ENCODE measurements around the gene OTULINL.

OTULINL gene

GRCh38 chr5:14577079-14577725 is 4.4 kb upstream of the OTULINL start:
- no peak for DNase-seq

- DNase-seq = no peak
Measured at GRCh38 chr5:14577971-14578370, 3.6 kb upstream of the OTULINL start.

DNA sequence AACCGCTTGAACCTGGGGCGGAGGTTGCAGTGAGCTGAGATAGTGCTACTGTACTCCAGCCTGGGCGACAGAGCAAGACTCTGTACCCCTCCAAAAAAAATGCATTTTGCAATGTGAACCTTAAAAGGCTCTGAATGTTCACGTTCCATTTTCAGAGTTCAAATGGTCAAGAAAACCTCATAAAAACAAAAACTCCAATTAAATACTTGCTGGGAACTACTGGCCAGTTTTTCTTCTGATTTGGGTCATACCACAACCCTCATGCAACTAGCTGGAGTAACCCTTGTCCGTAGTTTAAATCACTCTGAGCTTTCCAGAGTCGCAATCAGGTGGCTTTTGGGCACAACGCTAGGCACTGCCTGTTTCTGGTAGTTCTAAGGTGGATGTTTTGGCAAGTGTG is 2.3 kb upstream of the OTULINL start:
- no peak for DNase-seq

GRCh38 chr5:14579731-14580397 is 1.7 kb upstream of the OTULINL start:
- no peak for DNase-seq

DNA sequence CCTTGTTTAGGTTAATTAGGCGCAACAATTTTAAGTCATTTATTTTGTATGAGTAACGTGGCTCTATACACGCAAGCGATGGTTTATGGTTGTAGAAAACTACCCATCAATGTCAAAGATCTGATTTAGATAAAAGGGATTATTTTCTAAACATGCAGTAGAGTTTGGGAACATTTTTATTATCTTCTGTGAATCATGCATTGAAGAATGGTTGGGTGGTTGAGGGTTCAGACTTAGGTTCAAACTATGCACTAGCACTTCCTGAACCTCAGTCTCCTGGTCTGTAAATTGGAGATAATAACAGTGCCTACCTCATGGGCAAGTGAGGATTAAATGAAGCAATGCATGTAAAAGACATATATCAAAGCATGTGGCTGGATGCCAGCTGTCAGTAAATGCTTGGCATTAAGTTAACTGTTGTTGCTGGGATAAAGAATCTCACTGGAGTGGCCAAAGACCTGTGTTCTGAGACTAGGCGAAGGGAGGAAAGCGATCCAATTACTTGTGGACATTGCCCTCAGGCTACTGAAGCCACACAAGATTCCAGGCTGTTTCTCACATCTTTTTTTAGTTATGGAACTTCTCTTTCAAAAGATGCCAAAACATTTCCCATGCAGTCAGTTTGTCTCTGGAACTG is 1.1 kb upstream of the OTULINL start:
- no peak for DNase-seq

DNA sequence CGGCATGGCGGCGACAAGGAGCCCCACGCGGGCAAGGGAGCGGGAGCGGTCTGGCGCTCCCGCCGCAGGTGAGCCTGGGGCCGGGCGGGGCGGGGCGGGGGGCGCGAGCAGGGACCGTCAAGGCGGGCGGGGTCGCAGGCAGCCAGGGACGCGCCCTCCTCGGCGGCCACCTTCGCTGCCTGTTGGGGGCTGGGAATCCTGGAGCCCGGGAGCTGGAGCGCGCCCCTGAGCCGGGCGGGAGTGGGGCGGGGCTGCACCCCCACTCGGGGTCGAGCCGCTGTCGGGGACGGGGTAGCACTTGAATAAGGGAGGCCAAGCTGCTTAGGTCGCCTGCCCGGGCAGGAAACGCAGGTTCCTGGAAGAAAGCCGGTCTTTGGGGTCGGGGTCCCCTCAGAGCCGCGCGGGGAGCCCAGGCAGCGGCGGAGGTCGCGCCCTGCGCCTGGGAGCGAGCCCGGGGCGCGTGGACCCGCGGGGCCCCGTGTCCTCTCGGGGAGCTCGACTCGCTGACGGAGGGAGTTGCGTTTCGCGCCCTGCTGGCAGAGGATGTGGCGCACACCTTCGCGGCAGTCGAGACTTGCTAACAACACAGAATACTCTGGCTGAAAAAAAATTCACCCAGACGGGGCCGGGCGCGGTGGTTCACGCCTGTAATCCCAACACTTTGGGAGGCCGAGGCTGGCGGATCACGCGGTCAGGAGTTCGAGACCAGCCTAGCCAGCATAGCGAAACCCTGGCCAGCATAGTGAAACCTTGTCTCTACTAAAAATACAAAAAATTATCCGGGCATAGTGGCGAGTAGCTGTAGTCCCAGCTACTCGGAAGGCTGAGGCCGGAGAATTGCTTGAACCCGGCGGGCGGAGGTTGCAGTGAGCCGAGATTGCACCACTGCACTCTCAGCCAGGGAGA is 552 bp downstream of the OTULINL start:
- no peak for DNase-seq

- no peak for DNase-seq
Measured at GRCh38 chr5:14582797-14583137, 1.2 kb downstream of the OTULINL start.

- no peak for DNase-seq
Measured at GRCh38 chr5:14584848-14585247, 3.3 kb downstream of the OTULINL start.

DNA sequence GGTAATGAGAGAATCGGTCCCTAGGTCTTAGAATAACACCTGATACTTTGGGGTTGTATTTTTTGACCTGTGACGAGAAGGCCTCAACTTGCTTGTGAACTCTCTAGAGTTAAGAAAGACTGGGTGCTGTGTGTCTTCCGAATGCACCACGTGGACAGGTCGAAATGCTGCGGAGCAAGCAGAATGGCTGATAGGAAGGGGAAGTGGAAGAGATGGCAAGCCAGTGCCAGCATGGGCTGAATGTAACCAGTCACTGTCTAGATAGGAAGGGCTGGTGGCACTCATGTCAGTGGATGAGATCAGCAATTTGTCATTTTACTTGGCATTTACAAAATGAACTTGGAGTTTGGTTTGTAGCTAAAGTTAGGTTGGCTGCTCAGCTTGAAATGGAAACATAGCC is 5.6 kb downstream of the OTULINL start:
- DNase-seq = no peak

GRCh38 chr5:14588145-14588544 is 6.6 kb downstream of the OTULINL start:
- no peak for DNase-seq

GRCh38 chr5:14588758-14589543 is 7.4 kb downstream of the OTULINL start:
- no peak for DNase-seq

DNA sequence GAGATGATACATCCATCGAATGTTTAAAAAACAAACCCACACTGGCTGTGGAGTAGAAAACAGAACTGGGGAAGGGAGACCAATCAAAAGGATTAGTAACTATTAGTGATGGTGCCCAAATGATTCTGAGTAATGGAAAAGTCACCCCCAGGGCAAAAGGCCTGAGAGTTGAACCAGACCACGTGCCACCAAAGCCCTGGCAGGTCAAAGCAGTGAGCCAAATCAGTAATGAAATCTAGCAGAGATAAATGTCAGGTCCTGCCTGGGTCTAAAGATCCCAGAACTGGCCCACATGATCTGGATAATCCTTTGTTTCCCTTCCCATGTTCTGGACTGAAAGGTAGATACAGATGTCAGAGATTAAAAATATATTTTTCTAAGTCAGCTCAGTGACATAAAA is 9.4 kb downstream of the OTULINL start:
- no peak for DNase-seq

DNA sequence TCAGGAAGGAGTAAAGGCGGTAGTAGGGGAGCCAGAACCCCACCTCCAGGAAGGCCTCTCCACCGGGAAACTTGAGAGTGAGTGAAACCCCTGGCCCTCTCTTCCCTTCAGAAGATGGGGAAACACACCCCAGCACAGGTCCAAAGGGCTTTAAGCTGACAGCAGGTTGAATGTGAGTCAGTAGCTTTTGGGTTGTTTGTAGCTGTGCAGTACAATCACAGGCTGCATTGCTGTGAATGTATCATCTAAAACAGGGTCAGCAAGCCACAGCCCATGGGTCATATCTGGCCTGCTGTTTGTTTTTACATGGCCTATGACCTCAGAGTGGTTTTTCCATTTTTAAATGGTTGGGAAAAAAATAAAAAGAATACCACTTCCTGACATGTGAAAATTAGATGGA is 10.0 kb downstream of the OTULINL start:
- no peak for DNase-seq

DNA sequence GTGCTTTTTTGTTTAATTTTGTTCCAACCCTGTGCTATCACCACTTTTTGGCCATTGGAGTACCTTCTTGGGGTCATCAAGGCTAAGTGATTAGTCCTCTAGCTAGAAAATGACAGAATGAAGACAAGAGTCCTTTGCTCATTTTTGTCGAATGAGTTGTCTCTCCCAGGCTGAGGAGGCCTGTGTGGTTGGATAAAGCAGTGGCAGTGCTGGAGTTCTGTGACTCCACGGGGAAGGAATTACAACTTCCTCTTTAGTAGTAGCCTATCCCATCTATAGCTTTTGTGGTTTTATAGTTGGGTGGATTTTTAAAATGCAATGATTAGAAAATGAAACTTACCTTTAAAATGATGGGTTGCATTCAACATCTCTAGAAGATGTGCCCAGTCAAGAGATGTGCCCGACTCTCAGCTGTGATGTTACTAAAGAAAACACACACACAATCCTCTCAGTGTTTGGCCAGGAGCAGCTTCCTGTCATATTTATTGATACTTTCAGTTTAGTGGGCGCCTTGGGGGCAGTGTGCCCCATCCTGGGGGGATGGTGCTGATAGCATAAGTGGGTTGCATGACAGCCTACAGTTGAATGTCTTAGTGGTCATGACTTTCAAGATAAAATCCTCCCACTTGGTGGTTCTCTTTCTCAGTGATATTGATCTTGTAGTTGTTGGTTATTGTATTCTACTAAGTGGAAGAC is 11.9 kb downstream of the OTULINL start:
- DNase-seq = no peak

DNA sequence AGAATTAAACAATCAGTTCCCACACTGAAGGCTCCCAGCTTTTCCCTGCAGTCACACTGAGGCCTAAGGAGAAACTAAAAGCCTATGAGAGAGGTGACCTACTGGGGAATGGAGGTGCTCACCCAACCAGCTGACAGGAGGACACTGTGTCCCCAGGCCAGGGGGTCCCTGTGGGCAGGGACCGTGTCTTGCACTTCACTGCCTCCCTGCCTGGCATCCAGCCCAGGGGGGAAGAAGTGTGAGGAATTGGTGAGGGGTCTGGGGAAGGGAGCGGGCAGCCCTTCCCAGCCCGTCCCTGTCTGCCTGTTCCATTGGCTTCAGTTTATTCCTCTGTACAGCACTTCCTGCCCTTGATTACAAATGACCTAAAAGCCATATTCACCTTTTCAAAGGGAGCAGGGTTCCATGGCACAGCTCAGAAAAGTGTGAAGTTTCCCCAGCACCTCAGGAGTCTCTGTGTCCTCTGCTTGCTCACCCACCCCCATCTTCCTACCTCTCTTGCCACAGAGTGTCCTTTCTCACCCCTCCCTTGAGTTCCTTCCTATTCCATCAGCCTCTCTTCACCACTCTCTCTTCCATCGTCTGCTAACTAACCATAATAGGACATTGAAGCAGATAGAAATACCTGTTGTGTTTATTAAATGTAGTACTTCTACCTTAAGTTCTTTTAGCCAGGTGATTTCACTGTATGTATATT is 12.9 kb downstream of the OTULINL start:
- no peak for DNase-seq

DNA sequence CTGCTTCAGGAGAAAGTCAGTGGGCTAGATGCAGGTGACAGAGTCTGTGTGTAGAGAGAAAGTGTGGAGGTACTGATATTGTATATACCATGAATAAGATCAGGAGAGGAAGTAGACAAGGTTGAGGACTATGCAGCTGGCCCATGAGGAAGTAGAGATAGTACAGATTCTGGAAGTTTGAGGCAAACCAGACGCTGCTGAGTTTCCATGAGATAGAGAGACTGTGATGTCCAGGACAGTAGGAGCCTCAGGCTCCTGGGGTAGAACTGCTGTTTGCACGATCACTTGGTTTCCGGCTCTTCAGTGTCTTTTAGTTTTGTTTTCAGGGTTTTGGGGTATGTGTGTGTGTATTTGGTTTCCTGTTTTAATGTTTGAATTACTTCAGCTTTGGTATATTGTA is 13.6 kb downstream of the OTULINL start:
- no peak for DNase-seq

- DNase-seq = no peak
Measured at GRCh38 chr5:14595891-14596290, 14.3 kb downstream of the OTULINL start.

DNA sequence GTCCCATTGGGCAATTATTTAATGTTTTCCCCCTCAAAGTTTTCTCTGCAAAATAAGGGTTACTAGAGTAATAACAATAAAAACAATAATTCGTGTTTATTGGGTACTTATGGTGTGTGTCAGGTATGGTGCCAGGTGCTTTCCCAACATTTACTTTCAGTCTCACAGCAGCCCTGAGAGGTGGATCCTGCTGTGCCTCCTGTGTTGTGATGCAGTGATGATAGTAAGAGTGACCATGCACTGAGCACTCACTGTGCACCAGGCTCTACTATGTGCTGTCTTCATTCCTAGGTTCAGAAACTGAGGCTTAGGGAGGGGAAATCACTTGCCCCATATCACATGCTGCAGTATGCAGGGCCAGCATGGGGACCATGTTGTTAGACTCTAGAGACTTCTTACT is 15.5 kb downstream of the OTULINL start:
- no peak for DNase-seq

- DNase-seq = no peak
Measured at GRCh38 chr5:14598225-14598624, 16.6 kb downstream of the OTULINL start.

GRCh38 chr5:14599476-14600127 is 18.0 kb downstream of the OTULINL start:
- DNase-seq = no peak

GRCh38 chr5:14600846-14601245 is 19.3 kb downstream of the OTULINL start:
- DNase-seq = no peak
